GM18517 (cell line): ENCODE results near the gene FBXL20.

Experiments
- ATAC-seq: cut with Tn5 transposase; IDR thresholded peaks from one replicate; pipeline ENCODE4 v1.9.1; 2021; ENCODE audit warnings: mild to moderate bottlenecking, moderate library complexity; ENCODE audit not compliant: unreplicated experiment

Gene FBXL20

DNA sequence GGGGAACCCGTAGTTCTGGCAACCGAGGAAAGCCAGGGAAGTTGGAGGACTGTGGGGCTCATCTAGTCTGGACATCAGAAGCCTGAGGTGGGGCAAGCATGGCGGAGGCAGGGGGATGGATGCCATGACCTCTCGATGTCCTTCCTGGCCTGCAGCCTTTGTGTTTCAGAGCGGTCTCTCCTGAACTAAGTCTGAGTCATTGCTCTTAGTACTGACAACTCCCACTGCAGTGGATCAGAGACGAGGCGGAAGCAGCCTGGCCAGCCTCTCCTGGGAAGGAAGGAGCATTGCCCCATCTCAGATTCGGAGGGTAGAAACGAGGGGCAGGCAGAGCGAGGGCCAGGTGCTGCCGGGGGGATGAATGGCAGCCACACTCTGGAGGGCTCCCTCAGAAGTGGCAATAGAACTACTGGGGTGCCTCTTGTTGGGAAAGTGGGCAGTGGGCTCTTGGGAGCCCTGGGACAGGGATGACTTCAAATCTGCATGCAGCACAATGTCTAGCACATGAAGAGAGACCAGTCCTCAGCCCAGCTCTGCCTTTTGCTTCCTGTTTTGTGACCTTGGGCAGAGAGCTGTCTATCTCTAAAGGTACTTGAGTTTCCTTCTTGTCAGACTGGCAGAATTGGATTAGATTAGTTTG is 172.0 kb downstream of the FBXL20 start:
- no peak for ATAC-seq

DNA sequence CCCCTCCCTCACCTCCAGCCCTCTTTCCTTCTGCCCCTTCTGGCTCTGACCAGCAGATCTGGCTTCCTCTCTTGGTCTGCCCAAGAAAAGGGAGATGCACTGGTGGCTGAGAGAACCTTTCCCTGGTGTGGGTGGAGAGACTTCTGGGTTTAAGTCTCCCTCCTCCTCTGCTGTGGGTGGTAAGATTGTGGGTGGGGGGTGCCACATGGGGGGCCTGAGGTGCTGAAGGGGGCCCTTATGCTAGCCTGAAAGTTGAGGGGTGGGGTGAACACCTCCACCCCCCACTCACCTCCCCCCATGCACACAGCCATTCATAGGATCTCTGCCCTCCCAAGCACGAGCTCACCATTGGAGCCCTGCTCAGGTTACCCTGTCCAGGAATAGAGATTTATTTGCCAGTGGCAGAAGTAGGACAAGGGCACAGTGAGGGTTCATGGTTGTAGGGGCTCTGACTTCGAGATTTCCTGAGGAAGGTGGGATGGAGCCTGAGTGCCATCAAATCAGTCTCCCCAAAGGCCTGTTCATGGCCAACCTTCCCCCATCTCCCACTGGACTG is 174.0 kb downstream of the FBXL20 start:
- no peak for ATAC-seq

DNA sequence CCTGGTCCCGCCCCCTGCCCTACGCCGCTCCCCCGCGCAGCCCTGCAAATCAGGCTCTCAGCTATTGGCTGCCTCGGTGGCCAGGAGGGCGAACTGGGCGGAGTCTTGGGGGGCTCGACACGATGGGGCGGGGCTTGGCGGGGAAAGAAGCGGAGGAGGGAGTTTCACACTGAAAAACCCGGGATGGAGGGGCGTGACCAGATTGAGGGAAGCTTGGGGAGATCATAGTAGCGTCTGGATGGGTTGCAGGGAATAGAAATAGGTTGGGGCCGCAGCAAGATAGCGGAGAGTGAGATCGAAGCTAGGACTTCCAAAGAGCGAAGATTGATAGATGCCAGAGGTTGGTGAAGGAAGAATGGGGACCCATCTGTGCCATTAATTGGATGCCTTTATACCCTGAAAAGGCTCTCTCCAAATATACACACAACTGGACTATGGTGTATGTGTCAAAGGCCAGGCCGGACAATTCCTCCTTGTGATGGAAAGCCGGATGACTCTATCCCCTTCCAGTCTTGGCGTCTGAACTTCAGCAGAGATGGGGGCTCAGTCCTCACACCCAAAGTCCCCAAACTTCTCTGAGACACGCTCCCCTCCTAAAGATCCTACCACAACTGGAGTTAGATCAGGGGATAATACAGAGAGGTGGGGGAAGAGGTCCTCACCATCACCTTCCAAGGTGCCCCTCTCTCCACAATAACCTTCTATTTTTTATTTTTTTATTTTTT is 175.3 kb downstream of the FBXL20 start:
- no peak for ATAC-seq

DNA sequence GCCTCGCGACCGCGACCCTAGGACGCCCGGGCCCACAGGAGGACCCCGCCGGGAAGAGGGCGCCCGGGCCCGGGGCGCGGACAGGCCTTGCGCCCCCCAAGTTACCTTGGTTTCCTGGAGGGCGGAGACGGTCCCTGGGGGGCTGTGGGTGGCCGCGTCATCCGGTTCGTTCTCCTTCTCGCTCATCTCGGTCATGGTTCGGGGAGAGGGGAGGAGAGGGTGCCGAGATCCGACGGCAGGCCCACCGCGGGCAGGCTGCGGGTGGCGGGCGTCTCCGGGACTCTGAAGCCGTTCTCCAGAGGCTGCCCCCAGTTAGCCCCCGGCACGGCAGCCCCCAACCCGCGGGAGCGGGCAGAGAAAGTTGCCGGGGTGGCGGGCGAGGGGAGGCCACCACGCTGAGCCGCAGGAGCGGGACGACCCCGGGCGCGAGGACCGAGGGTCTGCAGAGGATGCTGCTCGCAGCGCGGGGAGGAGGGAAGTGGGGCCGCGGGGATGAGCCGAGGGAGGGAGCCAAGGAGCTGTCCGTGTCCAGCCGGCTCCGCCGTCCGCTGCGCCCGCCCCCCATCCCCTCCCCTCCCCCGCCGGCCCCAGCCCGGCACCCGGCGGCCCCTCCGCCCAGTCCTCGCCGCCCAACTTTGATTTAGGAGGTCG is 176.0 kb downstream of the FBXL20 start, which contains the start of gene STAC2:
Gene STAC2, minus strand, starts transcription at position 638 of the 651 bp plus-strand sequence. Its CDS starts 443 bp downstream, at position 195.
- no peak for ATAC-seq

DNA sequence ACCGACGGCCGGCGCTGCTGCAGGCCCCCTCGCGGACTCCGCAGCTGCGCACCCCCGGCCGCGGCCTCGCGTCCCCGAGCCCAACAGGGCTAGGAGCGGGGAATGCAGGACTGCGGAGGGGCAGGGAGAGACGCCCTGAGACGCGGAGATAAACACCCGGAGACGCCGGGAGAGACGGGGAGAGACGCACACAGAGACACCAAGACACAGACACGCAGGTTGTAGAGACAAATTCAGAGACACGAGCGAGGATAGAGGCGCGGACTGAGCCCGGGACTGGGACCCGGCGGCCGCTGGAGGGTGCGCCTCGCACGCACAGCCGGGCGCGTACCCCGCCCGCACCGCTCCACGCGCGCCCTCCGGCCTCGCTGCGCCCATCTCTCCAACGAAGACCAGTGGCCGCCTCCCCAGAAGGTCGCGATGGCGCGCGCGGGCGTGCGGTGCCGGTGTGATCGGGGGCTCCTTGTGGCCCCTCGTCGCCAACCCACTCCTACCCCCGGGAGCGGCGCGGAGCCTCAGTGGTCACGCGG is 176.6 kb downstream of the FBXL20 start:
- ATAC-seq: no peak

DNA sequence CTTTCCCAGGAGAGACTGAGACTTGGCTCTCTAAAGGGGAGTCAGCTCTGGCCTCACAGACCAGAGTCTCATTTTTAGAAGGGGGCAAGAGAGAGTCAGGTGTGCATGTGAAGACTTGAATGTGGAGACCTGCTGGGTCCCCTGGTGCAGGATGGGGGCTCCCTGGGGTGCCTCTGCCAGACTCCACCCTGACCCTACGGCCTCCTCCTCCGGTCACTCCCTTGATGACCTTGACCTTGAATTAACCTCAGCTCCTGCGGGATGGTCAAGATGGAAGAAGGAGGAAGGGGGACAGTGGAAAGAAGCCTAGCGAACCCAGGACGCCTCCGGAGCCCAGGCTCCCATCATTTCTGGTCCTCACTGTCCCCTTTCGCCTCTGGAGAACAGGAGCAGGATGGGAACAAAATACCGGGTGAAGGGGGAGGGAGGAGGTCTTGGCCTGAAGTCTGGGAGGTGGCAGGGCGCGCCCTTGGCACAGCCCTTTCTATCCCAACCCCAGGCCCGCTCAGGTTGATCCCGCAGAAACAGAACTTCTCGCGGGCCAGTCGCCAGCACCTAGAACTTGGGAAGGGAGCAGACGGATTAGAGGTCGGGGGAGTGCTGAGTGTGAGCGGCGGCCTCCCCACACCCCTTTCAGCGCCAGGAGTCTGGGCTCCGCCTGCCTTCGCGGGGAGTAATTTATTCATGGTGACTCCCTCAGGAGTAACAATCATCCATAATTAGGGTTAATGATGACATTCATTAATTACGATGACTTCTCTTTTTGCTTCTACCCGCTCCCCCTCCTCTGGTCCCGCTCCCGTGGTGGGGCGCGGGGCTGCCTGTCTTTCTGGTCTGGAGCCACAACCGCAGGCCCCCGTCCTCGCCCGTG is 177.3 kb downstream of the FBXL20 start:
- ATAC-seq: no peak

DNA sequence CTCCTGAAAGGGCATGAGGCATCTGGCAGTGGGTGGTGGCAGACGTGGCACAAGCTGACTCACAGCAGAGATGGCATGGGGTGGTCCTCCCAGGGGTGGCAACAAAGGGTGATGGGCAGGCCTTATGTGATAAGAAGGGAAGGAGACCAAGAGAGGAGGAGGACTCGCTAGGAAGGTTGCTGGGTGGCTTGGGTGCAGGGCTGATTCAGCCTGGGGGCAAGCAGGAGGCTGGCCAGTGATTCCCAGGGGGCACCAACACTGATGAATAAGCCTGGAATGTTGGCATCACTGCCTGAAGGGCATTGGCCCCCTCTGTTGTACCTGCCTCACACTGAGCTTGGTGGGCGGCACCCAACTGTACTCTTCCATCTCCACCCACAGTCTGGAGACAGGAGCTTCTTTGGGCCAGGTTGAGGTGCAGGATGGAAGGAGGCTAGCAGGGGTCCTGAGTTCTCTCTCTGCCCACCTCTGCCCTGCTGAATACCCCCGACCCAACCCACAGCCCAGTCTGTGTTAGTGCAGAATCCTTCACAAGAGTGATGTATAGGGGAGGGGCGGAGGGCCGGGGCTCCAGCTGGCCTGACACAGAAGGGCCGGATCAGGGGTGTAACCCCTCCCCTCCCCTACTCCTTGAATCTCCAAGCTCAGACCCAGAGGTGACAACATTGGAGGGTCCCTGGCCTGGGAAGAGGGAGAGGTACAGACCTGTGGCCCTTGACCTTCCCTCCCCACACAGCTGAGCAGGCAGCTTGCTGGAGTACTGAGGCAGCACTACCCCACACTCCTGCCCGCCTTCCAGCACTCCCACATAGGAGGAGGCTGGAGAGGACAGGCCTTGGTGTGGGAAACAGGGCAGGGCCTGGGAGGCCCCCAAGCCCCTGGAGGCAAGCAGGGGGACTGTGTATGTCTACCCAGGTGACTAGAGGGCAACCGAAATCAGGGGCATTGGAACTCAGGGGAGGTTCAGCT is 178.3 kb downstream of the FBXL20 start:
- ATAC-seq: no peak

DNA sequence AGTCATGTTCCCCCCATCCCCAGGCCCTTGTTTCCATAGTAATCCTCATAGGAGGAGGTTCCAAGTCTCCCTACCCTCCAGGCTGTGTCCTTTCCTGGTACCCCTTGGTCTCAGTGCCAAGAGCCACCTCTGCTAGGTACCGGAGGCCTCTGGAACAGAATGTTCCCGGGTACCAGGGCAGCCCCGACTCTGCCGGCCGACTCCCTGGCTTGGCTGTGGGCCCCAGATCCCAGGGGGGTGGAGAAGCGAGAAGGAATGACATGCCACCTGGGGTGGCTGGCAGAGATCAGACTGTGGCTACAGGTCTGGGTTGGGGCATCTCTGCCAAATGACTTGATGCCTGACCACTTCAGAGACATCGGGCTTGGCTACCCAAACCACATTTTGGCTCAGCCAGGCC is 179.3 kb downstream of the FBXL20 start:
- no peak for ATAC-seq

DNA sequence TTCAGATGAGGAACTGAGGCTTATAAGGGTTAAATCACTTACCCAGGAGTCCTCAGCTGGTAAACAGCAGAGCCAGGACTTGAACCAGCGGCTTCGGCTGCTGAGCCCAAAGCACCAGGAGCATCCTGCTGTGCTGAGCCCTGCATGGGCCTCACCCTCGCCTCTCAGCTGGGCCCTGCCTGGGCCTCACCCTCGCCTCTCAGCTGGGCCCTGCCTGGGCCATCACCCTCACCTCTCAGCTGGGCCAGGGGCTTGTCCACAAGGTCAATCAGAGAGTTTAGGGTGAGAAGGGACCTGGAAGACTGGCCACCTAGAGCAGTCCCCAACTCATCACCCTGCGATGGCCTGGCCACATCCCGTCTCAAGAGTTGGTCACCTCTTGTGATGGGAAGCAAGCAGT is 179.9 kb downstream of the FBXL20 start:
- no peak for ATAC-seq

DNA sequence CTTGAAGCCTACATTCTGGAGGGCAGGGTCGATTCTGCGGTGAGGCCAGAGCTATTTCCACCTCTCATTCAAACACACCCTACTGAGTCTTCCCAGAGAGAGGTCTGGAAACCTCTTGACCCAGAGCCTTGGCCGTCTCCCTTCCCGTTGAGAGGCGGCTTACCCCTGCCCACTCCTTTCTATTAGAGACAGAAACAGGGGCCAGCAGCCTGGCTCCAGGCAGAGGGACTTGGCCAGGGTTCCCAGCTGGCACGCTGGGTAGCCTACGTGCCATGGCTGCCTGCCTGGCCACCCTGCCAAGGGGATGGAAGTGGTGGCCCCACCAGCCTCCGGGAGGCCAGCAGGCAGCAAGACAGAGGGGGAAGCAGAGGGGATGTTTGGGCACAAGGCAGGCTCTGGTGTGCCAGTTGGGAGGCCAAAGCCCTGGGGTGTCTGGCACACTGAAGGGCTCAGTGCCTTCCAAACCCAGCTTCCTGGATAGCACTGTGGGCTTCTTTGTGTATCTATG is 181.7 kb downstream of the FBXL20 start:
- no peak for ATAC-seq

DNA sequence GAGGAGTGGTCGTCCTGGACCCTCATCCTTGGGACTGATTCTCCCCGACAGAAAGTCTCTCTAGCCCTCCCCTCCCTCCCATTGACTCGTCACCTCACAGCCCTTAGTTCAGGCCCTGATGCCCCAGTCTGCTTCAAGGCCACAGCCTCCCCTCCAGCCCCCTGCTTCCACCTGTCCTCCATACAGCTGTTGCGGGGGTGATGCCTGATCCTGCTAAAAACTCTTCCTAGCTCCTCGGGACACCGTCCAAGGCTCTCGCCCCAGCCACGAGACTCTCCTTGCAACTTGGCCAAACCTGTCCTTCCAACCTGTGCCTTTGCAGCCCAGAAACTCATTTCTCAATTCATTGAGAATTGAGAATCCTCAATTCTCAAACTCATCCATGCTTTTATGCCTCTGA is 182.5 kb downstream of the FBXL20 start:
- ATAC-seq: no peak

DNA sequence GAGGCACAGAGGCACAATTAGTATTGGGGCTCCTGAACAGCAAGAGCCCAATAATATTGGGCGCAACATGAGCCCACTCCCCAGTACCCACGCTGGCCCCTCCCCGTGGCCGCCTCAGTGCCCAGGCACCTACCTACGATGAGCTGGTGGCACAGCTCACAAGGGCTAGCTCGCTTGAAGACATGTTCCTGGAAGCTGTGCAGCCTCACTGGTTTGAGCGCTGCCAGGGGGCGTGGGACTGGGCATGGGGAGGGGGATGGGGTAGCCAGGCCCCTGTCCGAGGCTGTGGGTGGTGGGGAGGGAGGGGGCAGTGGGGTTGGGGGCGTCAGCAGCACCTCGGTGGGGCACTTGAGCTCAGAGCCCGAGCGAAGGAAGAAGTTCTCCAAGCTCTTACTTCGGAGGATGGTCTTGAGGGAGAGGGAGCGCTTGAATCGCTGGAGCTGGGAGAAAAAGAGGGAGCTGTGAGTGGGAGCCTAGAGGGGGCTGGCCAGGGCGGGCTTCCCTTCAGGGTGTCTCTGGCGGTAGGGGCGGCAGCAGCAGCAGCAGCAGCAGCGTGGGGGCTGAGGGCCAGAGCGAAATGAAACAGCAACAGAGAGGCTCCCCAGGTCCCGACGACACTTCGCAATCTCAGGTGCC is 183.6 kb downstream of the FBXL20 start:
- no peak for ATAC-seq

DNA sequence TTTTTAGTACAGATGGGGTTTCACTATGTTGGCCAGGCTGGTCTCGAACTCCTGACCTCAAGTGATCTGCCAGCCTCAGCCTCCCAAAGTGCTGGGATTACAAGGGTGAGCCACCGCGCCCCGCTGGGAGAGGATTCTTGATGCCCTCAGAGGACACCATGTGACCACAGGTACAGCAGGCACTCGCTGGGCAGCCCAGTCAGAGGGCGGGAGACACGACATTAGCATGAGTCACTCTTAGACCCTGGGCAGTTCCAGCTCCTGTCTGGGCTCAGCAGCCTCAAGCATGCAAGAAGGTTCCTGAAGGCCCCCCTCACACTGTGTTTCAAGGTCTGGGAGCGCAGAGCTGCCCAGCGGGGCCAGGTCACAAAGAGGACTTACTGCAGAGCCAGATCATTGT is 187.6 kb downstream of the FBXL20 start:
- ATAC-seq: no peak

DNA sequence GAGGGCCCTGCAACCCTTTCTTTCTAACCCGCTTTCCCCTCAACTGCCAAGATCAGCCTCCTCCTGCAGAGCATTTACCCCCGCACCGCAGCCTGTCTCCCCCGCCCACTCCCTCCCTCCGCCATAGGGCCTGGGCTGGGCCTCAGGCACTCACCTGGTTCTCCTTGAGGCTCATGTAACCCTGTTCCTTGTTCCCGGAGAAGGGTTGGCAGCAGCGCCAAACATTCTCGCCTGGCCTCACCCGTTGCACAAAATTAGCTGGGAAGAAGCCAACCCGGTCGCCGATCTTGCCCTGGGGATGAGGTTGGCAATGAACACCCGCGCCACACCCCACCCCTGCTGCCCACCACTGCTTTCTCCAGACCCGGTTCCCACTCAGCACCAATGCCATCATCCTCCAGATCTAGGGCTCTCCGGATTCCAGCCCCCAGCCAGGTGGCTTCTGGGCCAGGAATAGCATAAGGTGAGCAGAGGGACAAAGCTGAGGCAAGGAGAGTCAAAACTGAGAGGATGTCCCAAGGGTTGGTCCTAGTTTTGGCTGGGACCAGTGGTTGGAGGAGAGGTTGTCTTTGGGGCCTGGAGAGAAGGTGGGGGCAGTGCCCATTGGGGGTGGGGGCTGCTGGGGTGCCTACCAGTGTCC is 188.5 kb downstream of the FBXL20 start:
- ATAC-seq: no peak

DNA sequence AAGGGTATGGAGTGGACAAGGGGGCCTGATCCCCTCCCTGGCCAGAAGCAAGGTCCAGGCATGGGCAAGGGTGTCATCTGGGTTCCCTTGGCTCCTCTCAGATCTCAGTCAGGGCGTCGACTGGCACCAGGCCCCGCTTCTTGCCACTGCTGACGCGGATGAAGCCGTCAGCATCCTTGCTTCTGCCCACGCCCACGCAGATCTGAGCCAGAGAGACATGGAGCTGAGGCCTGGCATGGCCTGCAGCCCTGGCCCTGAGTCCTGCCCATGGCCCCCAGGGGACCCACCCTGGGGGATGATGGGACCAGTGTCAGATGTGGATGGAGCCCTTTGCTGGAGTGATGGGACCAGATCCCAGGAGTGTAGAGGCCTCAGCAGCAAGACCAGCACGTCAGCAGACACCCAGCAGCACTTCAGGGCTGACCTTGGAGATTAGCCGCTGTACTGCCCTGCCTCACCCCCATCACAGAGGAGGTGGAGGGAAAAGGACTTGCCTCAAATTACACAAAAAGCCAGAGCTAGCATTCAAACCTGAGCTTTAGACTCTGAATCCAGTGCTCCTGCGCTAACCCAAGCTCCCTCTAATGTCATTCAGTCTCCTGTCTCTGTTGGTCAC is 189.1 kb downstream of the FBXL20 start:
- no peak for ATAC-seq

DNA sequence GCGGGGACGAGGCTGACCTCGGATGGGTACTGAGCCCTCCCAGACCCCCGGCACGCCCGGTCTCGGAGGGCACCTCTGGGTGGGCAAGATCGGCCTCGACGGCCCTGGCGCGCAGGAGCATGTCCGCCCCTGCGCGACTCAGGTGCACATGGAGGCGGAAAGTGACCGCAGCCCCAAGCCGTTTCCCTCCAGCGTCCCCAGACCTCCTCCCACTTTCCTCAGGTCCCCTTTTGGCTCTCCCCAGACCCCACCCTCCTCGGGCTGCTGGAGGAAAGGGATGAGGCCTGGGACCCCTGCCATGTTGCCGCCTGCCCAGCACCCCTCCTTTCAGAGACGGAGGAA is 191.4 kb downstream of the FBXL20 start:
- no peak for ATAC-seq

DNA sequence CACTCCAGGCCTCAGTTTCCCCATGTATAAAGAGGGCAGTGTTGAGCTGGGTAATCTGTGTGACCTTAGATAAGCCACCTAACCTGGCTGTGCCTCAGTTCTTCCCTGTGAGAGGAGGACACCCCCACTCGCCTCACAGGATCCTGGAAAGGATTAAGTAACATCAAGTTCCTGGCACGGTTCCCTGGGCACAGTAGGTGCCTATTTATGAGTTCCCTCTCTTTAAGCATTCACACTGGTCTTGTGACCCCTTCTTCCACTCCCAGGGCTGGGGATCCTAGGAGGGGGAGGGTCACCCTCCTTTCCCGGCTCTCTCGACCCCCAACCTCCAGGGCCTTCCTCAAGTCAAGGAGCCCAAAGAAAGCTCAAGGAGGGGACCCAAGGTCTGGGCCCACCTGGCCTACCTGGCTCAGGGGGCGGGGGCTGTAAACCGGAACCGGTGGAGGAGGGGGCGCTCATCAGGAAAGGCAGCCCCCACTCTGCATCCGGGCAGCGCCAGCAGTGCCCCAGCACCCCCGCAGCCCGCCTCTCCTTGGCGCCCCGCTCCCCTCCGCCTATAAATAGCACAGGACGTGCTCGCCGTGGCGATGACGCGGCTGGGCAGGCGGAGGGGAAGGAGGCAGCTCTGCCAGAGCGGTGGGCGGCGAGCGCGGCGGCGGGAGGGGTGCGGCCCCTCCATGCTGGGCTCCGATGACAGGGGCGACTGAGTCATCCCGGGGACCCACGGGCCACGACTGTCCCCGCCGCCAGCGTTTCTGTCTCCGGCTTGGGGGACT is 191.9 kb downstream of the FBXL20 start:
- no peak for ATAC-seq
